GM21526 (cell line): ENCODE measurements around the gene ADGRG1.
"Not testable (repeated sequence)": the region's sequence is repeated elsewhere in the genome, so short reads cannot be mapped to it uniquely, and the experiment has no call there.

Experiments used
- ATAC-seq: cut with Tn5 transposase; IDR thresholded peaks from one replicate; pipeline ENCODE4 v1.9.1; 2021; ENCODE audit warnings: moderate library complexity; ENCODE audit not compliant: unreplicated experiment, low FRiP score

The ADGRG1 gene

DNA sequence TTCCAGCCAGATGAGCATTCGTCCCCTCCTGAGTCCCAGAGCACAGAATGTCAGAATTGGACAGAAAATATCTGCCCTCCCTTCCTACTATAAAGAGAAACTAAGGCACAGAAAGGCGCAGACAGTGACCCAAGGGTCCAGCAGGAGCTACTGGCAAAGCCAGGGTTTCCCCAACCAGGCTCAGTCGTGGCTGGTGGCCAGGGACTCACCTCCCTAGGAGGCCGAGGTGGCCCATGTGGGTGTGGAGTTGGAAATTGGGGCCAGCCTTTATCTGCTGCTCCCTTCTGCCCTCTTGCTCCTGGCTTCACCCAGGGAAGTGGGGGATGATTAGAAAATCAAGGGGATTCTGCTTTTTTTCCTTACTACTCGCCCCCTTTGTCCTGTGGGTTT lies 67.2 kb downstream of the ADGRG1 start:
- no peak for ATAC-seq

DNA sequence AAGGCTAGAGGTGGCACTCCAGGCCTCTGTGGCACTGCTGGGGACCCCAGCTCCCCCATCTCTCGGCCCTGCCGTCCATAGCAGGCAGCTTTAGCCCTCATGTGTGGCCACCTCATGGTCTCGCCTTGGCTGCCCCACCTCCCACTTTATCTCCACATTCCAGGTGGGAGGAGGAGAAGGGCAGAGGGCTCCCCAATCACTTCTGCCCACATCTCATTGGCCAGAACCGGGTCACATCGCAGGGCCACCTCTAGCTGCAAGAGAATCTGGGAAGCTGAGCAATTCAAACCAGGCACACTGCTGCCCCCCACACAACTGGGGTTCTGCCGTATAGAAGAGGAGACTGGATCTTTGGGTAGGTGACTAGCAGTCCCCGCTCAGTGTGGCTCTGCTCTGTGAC lies 67.8 kb downstream of the ADGRG1 start:
- no peak for ATAC-seq

GRCh38 chr16:57697896-57698537 lies 69.6 kb downstream of the ADGRG1 start:
- no peak for ATAC-seq

DNA sequence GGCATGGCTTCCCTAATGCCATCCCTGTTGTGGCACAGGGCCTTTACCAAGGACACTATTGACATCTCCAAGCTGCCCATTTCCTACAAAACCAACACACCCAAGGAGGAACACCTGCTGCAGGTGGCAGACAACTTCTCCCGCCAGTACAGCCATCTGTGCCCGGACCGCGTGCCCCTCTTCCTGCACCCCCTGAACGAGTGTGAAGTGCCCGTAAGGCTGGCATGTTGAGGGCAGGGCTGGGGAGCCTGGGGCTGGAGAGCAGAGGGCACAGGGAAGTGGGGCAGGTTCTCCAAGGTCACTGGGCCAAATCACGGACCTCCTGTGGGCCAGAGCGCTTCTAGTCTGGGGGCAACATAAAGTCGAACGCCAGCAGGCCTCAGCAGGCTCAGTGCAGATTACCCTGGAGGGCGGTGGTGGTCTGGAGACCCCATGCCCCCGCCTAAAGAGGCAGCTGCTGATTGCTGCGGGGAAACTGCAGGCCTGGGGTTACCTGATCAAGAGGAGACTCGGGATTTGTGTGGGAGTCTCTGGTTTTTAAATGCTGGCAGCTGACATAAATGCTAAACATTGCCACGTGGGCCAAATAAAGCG lies 70.5 kb downstream of the ADGRG1 start:
- ATAC-seq: no peak

DNA sequence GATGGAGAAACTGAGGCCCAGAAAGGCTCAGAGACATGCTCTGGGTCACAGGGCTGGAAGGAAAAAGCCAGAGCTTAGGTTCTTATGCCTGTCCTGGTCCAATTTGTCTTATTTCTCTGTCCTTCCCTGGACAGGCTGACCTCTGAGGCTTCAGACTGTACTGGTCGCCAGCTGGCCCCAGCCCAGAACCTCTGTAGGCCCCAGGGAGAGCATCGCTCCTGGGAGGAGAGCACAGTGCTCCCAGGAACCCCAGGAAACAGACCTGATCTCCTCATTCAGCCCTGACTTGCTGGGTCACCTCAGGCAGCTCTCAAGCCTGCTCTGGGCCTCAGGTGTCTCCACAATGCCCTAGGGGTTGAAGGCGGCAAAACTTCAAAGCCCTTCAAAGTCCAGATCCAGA lies 71.1 kb downstream of the ADGRG1 start:
- ATAC-seq: no peak

DNA sequence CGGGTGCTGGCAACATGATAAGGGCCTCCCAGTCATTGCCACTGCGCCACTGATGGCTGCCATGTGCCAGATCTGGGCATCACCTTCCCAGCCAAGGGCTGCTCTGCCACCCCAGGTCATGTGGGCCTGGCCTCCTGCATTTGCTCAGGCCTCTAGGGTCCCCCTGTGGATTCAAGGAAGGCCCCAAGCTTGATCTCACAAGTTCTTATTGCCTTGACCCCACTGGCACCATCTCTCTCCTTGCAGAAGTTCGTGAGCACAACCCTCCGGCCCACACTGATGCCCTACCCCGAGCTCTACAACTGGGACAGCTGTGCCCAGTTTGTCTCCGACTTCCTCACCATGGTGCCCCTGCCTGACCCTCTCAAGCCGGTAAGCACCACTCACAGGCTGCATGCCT lies 71.5 kb downstream of the ADGRG1 start:
- ATAC-seq: no peak

DNA sequence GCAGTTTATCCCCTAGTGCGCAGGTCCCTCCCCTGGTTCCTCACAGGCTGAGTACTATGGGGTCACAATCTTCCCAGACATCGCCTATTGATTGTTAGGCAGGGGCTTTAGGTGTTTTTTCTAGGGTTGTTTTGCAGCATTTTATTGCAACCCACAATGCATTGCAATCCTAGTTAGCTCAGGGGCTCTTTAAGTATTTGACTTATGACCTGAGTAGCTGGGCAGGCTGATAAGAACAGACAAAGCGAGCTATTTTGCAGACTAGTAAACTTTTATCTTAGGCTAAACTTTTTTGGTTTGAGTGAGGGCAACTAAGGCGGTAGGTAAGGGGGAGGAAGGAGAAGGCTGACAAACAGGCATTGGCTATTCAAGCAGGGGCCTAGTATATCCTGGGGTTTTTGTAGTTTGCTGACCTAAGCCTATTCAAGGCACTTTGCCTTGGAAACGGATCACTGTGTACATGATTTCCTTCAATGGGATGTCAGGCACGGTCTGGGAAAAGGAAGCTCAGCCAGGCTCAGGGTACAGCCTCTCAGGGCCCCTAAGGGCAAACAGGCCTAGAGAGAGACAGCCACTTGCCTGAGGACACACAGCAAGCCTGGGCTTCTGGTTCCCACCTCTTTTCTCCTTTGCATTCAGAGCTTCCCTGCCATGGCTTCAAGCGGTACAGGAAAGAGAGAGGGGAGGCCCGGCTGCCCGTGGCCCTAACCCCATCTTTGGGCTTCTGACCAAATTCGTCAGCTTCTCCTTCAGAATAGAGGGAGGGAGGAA lies 72.5 kb downstream of the ADGRG1 start:
- ATAC-seq: no peak

GRCh38 chr16:57701759-57702371 lies 73.4 kb downstream of the ADGRG1 start:
- no peak for ATAC-seq

GRCh38 chr16:57703416-57704010 lies 75.1 kb downstream of the ADGRG1 start:
- no peak for ATAC-seq

- ATAC-seq: no peak
Observed at GRCh38 chr16:57704011-57704904, 75.8 kb downstream of the ADGRG1 start.

DNA sequence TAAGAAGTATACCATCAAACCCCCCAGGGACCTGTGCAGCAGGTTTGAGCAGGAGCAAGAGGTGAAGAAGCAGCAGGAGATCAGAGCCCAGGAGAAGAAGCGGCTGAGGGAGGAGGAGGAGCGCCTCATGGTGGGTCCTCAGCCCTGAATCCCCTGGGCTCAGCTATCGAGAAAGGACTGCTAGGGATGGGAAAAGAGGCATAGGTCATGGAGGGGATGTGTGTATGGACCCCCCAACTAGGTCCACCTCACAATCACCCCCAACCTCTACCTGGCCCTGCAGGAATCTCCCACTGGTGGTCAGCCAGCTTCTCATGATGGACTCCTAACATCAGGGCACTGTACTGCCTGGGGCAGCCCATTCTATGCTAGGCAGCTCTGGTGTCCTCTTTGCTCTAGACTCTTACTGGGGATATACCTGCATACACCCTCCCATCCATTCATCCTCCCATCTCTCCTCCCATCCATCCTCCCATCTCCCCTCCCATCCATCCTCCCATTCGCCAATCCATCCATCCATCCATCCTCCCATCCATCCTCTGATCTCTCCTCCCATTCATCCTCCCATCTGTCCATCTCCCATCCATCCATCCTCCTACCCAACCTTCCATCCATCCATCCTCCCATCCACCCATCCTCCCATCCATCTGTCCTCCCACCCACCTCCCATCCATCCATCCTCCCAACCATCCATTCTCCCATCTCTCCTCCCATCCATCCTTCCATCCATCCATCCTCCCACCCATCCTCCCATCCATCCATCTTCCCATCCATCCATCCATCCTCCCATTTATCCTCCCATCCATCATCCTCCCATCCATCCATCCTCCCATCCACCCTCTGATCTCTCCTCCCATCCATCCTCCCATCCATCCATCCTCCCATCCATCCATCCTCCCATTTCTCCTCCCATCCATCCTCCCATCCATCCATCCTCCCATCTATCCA lies 76.7 kb downstream of the ADGRG1 start:
- no peak for ATAC-seq

- no peak for ATAC-seq
Observed at GRCh38 chr16:57706717-57707116, 78.3 kb downstream of the ADGRG1 start.

GRCh38 chr16:57707331-57707730 lies 78.9 kb downstream of the ADGRG1 start:
- no peak for ATAC-seq

DNA sequence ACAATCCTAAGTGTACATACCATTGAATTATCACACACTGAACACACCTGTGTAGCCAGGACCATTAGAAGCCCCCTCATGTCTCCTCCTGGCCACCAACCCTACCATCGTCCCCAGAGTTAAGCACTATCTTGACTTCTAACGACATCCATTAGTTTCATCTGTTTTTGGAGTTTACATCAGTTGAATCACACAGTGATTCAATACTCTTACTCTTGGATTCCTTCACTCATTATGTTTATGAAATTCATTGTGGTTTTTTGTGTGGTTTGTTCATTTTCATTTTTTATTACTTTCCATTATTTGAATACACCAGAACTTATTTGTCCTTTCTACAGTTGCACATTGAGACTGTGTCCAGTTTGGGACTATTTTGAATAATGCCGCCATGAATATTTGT lies 79.7 kb downstream of the ADGRG1 start:
- no peak for ATAC-seq

DNA sequence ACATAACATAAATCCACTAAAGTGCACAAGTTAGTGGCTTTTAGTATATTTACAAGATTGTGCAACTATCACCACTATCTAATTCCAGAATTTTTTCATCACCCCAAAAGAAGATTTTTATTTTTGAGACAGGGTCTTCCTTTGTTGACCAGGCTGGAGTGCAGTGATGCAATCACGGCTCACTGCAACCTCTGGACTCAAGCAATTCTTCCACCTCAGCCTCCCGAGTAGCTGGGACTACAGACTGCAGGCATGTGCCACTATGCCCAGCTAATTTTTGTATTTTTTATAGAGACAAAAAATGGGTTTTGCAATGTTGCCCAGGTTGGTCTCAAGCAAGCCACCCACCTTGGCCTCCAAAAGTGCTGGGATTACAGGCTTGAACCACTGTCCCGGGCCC lies 81.2 kb downstream of the ADGRG1 start:
- no peak for ATAC-seq

GRCh38 chr16:57711346-57711745 lies 82.9 kb downstream of the ADGRG1 start:
- ATAC-seq: no peak

DNA sequence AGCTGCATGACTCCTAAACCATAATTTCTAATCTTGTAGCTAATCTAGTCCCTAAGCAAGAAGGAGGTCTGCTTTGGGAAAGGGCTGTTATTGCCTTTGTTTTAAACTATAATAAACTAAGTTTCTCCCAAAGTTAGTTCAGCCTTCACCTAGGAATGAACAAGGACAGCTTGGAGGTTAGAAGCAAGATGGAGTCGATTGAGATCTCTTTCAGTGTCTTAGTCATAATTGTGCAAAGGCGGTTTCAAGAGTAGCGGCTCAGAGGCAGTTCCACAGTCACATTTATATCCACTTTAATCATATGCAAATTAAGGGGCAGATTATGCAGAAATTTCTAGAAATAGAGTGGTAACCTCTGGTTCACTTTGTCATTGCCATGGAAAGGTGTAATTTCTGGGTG lies 83.6 kb downstream of the ADGRG1 start:
- ATAC-seq: no peak

GRCh38 chr16:57712569-57712968 lies 84.1 kb downstream of the ADGRG1 start:
- not testable (repeated sequence) for ATAC-seq

DNA sequence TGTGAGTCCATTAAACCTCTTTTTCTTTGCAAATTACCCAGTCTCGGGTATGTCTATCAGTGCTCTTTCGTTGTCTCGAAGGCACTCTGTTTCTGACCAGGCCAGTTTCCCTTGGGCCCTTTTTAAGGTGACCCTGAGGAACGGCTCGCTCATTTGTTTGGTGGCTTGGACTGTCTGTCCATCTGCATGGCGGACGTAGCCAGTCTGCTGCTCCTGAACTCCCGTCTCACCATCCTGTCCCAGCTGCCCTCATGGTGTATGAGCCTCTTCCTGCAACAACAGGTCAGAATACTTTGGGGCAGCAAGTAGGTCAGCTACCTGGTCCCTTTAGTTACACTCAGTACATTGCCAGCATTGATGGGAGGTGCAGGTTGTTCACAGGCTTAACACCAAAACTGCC lies 85.2 kb downstream of the ADGRG1 start:
- no peak for ATAC-seq
